HUES6 (cell line): ENCODE data around the gene HADHA.

Source experiments
- H3K27ac ChIP-seq: 2 replicates; pipeline ENCODE4 v1.7.0; 2013; ENCODE audit warnings: low read depth, mild to moderate bottlenecking, low read length, inconsistent platforms
- H3K27me3 ChIP-seq: 2 replicates; pipeline ENCODE4 v1.6.1; 2013; ENCODE audit warnings: low read length; ENCODE audit not compliant: control insufficient read depth, insufficient read depth
- H3K36me3 ChIP-seq: 2 replicates; pipeline ENCODE4 v1.6.1; 2013; ENCODE audit warnings: low read length; ENCODE audit not compliant: control insufficient read depth, insufficient read depth
- H3K4me1 ChIP-seq: 2 replicates; pipeline ENCODE4 v1.6.1; 2013; ENCODE audit warnings: low read length; ENCODE audit not compliant: control insufficient read depth, insufficient read depth
- H3K4me3 ChIP-seq: 2 replicates; pipeline ENCODE4 v1.5.1; 2013; ENCODE audit warnings: low read depth, low read length
- H3K9ac ChIP-seq: one replicate; pipeline ENCODE4 v1.6.1; 2013; ENCODE audit warnings: mild to moderate bottlenecking, low read length
- H3K9me3 ChIP-seq: 2 replicates; pipeline ENCODE4 v1.6.1; 2013; ENCODE audit warnings: low read depth, low read length; ENCODE audit not compliant: control insufficient read depth, insufficient read depth

Gene HADHA

GRCh38 chr2:26216587-26216986 lies 27.8 kb downstream of the HADHA start:
- H3K36me3 ChIP-seq: peaks cover 68% of the 10 kb centered on the region
- H3K9me3 ChIP-seq: no peaks in the 10 kb centered on the region
- H3K27ac ChIP-seq: no peak overlapping the region
- no peaks in the 10 kb centered on the region for H3K27me3 ChIP-seq
- no peak overlapping the region for H3K9ac ChIP-seq
- no peaks in the 10 kb centered on the region for H3K4me1 ChIP-seq
- H3K4me3 ChIP-seq: no peak overlapping the region

GRCh38 chr2:26215833-26216232 lies 28.6 kb downstream of the HADHA start:
- H3K4me1 ChIP-seq: no peaks in the 10 kb centered on the region
- H3K9ac ChIP-seq: no peak overlapping the region
- H3K27ac ChIP-seq: no peak overlapping the region
- H3K36me3 ChIP-seq: peaks cover 75% of the 10 kb centered on the region
- no peak overlapping the region for H3K4me3 ChIP-seq
- no peaks in the 10 kb centered on the region for H3K9me3 ChIP-seq
- no peaks in the 10 kb centered on the region for H3K27me3 ChIP-seq

- peaks cover 76% of the 10 kb centered on the region for H3K36me3 ChIP-seq
- H3K27me3 ChIP-seq: no peaks in the 10 kb centered on the region
- H3K9ac ChIP-seq: no peak overlapping the region
- no peaks in the 10 kb centered on the region for H3K4me1 ChIP-seq
- no peaks in the 10 kb centered on the region for H3K9me3 ChIP-seq
- no peak overlapping the region for H3K4me3 ChIP-seq
- no peak overlapping the region for H3K27ac ChIP-seq
These were observed 29.7 kb downstream of the HADHA start for GRCh38 chr2:26214759-26215158.

- H3K9ac ChIP-seq: no peak overlapping the region
- no peak overlapping the region for H3K4me3 ChIP-seq
- H3K9me3 ChIP-seq: no peaks in the 10 kb centered on the region
- no peak overlapping the region for H3K27ac ChIP-seq
- H3K4me1 ChIP-seq: no peaks in the 10 kb centered on the region
- H3K27me3 ChIP-seq: no peaks in the 10 kb centered on the region
- H3K36me3 ChIP-seq: peaks cover 90% of the 10 kb centered on the region
These were observed 32.4 kb downstream of the HADHA start for GRCh38 chr2:26212011-26212410.

- H3K9ac ChIP-seq: no peak overlapping the region
- no peak overlapping the region for H3K4me3 ChIP-seq
- H3K36me3 ChIP-seq: peaks cover 61% of the 10 kb centered on the region
- H3K4me1 ChIP-seq: 0 out of 2 replicates have a peak, but pooled peaks cover 3% of the 10 kb centered on the region
- no peak overlapping the region for H3K27ac ChIP-seq
- H3K27me3 ChIP-seq: no peaks in the 10 kb centered on the region
- H3K9me3 ChIP-seq: no peaks in the 10 kb centered on the region
These were observed 40.5 kb downstream of the HADHA start for GRCh38 chr2:26203906-26204305.

GRCh38 chr2:26202981-26203490 lies 41.4 kb downstream of the HADHA start:
- Histone ChIP-seq H3K36me3 (peaks cover 60% of the 10 kb centered on the region), H3K27ac (no peak overlapping the region), H3K4me1 (0 out of 2 replicates have a peak, but pooled peaks cover 3% of the 10 kb centered on the region), H3K9ac (no peak overlapping the region), H3K4me3 (no peak overlapping the region), H3K27me3 (no peaks in the 10 kb centered on the region), H3K9me3 (no peaks in the 10 kb centered on the region)

GRCh38 chr2:26197516-26197915 lies 46.9 kb downstream of the HADHA start:
- Histone ChIP-seq H3K4me1 (no peaks in the 10 kb centered on the region), H3K36me3 (peaks cover 91% of the 10 kb centered on the region), H3K9me3 (no peaks in the 10 kb centered on the region), H3K4me3 (no peak overlapping the region), H3K9ac (no peak overlapping the region), H3K27ac (no peak overlapping the region), H3K27me3 (no peaks in the 10 kb centered on the region)

GRCh38 chr2:26196683-26197418 lies 47.6 kb downstream of the HADHA start:
- Histone ChIP-seq H3K4me3 (no peak overlapping the region), H3K27me3 (no peaks in the 10 kb centered on the region), H3K9ac (no peak overlapping the region), H3K9me3 (no peaks in the 10 kb centered on the region), H3K36me3 (peaks cover 90% of the 10 kb centered on the region), H3K4me1 (no peaks in the 10 kb centered on the region), H3K27ac (no peak overlapping the region)

- no peaks in the 10 kb centered on the region for H3K4me1 ChIP-seq
- no peak overlapping the region for H3K4me3 ChIP-seq
- H3K27me3 ChIP-seq: no peaks in the 10 kb centered on the region
- H3K36me3 ChIP-seq: peaks cover 95% of the 10 kb centered on the region
- no peaks in the 10 kb centered on the region for H3K9me3 ChIP-seq
- H3K27ac ChIP-seq: no peak overlapping the region
- no peak overlapping the region for H3K9ac ChIP-seq
These were observed 49.1 kb downstream of the HADHA start for GRCh38 chr2:26195040-26195984.

GRCh38 chr2:26193578-26194231 lies 50.7 kb downstream of the HADHA start:
- peaks cover 86% of the 10 kb centered on the region for H3K36me3 ChIP-seq
- H3K9ac ChIP-seq: no peak overlapping the region
- no peak overlapping the region for H3K27ac ChIP-seq
- H3K4me1 ChIP-seq: no peaks in the 10 kb centered on the region
- no peak overlapping the region for H3K4me3 ChIP-seq
- no peaks in the 10 kb centered on the region for H3K9me3 ChIP-seq
- H3K27me3 ChIP-seq: no peaks in the 10 kb centered on the region
